GM23338 (cell line): ENCODE measurements around the gene C11orf24. TPM values are rescaled to one million over a fixed set of nuclear protein-coding genes. Genes with fewer than 3 reads are reported as not detected.

Experiments
- ATAC-seq: fragments of 200-7000 bp; cut with Tn5 transposase; 3 replicates; pipeline ENCODE4 v1.9.1; 2020
- DNase-seq: peaks from one replicate; pipeline ENCODE4 v3.0.0-alpha.2; 2015; ENCODE audit warnings: low spot score
- H2AFZ ChIP-seq: fragments of 200-600 bp; sonication (generic); 2 replicates; pipeline ENCODE4 v1.8.0; 2016; ENCODE audit warnings: antibody characterized with exemption, mild to moderate bottlenecking, moderate library complexity
- H3F3A ChIP-seq: fragments of 200-600 bp; sonication (generic); replicated peaks from 2 replicates; pipeline ENCODE4 v1.8.0; 2017; ENCODE audit warnings: antibody characterized with exemption, mixed run types, low read depth
- H3K27ac ChIP-seq: fragments of 200-600 bp; sonication (generic); 2 replicates; pipeline ENCODE4 v1.6.1; 2016; ENCODE audit warnings: low read depth
- H3K27me3 ChIP-seq: fragments of 200-600 bp; sonication (generic); 2 replicates; pipeline ENCODE4 v1.8.0; 2016; ENCODE audit warnings: mild to moderate bottlenecking, mixed run types, moderate library complexity; ENCODE audit not compliant: insufficient read depth
- H3K36me3 ChIP-seq: fragments of 200-600 bp; sonication (generic); 2 replicates; pipeline ENCODE4 v1.8.0; 2016; ENCODE audit warnings: mild to moderate bottlenecking; ENCODE audit not compliant: insufficient read depth
- H3K4me1 ChIP-seq: fragments of 200-600 bp; sonication (generic); 2 replicates; pipeline ENCODE4 v1.8.0; 2016; ENCODE audit warnings: mild to moderate bottlenecking, moderate library complexity; ENCODE audit not compliant: insufficient read depth
- H3K4me2 ChIP-seq: fragments of 200-600 bp; sonication (generic); 2 replicates; pipeline ENCODE4 v1.7.1; 2017; ENCODE audit warnings: mixed run types
- H3K4me3 ChIP-seq: fragments of 200-600 bp; sonication (generic); 2 replicates; pipeline ENCODE4 v1.6.1; 2016; ENCODE audit warnings: mixed run types
- H3K79me2 ChIP-seq: fragments of 200-600 bp; sonication (generic); replicated peaks from 2 replicates; pipeline ENCODE4 v1.8.0; 2017; ENCODE audit warnings: mild to moderate bottlenecking; ENCODE audit not compliant: insufficient read depth
- H3K9me2 ChIP-seq: fragments of 200-600 bp; sonication (generic); 2 replicates; pipeline ENCODE4 v1.8.0; 2017; ENCODE audit not compliant: insufficient read depth
- H4K20me1 ChIP-seq: fragments of 200-600 bp; sonication (generic); replicated peaks from 2 replicates; pipeline ENCODE4 v1.8.0; 2017; ENCODE audit warnings: mild to moderate bottlenecking; ENCODE audit not compliant: insufficient read depth
- H3K27ac Mint-ChIP-seq: 2 replicates; pipeline ENCODE4 v1.8.0; 2020; ENCODE audit warnings: inconsistent platforms, mild to moderate bottlenecking, moderate library complexity, mixed read lengths
- H3K27me3 Mint-ChIP-seq: 3 replicates; pipeline ENCODE4 v1.8.0; 2022; ENCODE audit warnings: low read depth, mild to moderate bottlenecking, moderate library complexity, mixed read lengths, inconsistent platforms; ENCODE audit not compliant: insufficient read depth, poor library complexity
- H3K36me3 Mint-ChIP-seq: 3 replicates; pipeline ENCODE4 v1.8.0; 2021; ENCODE audit warnings: low read depth, mild to moderate bottlenecking, inconsistent platforms, moderate library complexity, mixed read lengths
- H3K4me1 Mint-ChIP-seq: 3 replicates; pipeline ENCODE4 v1.8.0; 2020; ENCODE audit warnings: mild to moderate bottlenecking, inconsistent platforms, mixed read lengths
- H3K4me3 Mint-ChIP-seq: 3 replicates; pipeline ENCODE4 v1.8.0; 2021; ENCODE audit warnings: moderate library complexity, mild to moderate bottlenecking, inconsistent platforms, mixed read lengths
- H3K9me3 Mint-ChIP-seq: 3 replicates; pipeline ENCODE4 v1.8.0; 2020; ENCODE audit warnings: moderate library complexity, mild to moderate bottlenecking, inconsistent platforms, mixed read lengths
- CREB1 ChIP-seq: fragments of 250-450 bp; sonication (Bioruptor Pico); IDR thresholded peaks from 2 replicates; pipeline ENCODE4 v1.5.0; 2020; ENCODE audit warnings: low read depth, mild to moderate bottlenecking, moderate library complexity
- ETS1 ChIP-seq: IDR thresholded peaks from 2 replicates; pipeline ENCODE4 v1.6.1; 2016; ENCODE audit warnings: antibody characterized with exemption
- EZH2 ChIP-seq: fragments of 200-600 bp; sonication (generic); IDR thresholded peaks from one replicate; pipeline ENCODE4 v1.8.0; 2017; ENCODE audit warnings: antibody characterized with exemption, mild to moderate bottlenecking, low read depth; ENCODE audit not compliant: unreplicated experiment
- EZH2phosphoT487 ChIP-seq: fragments of 200-600 bp; sonication (generic); IDR thresholded peaks from one replicate; pipeline ENCODE4 v1.8.1; 2018; ENCODE audit warnings: antibody characterized with exemption; ENCODE audit not compliant: unreplicated experiment
- JUNB ChIP-seq: IDR thresholded peaks from one replicate; pipeline ENCODE4 v1.6.1; 2016; ENCODE audit warnings: antibody characterized with exemption; ENCODE audit not compliant: unreplicated experiment
- NANOG ChIP-seq: IDR thresholded peaks from 2 replicates; pipeline ENCODE4 v1.6.1; 2016; ENCODE audit warnings: antibody characterized with exemption, borderline replicate concordance
- POLR2AphosphoS5 ChIP-seq: IDR thresholded peaks from 2 replicates; pipeline ENCODE4 v1.6.1; 2016; ENCODE audit warnings: antibody characterized with exemption, low read depth
- REST ChIP-seq: IDR thresholded peaks from one replicate; pipeline ENCODE4 v1.6.1; 2018; ENCODE audit warnings: antibody characterized with exemption; ENCODE audit not compliant: unreplicated experiment
- STAT1 ChIP-seq: IDR thresholded peaks from one replicate; pipeline ENCODE4 v1.6.1; 2016; ENCODE audit warnings: antibody characterized with exemption; ENCODE audit not compliant: unreplicated experiment
- ZNF114 ChIP-seq: fragments of 250-450 bp; sonication (Bioruptor Pico); IDR thresholded peaks from 2 replicates; pipeline ENCODE4 v1.5.0; 2020; ENCODE audit warnings: mild to moderate bottlenecking, moderate library complexity
- ZNF462 ChIP-seq: fragments of 250-450 bp; sonication (Bioruptor Pico); IDR thresholded peaks from 2 replicates; pipeline ENCODE4 v1.5.0; 2020; ENCODE audit warnings: mild to moderate bottlenecking, moderate library complexity
- polyA plus RNA-seq: library from polyadenylated mRNA; unstranded; fragments of >200 nt; fragmentation: Nextera tagmentation; extraction: Ambion mirVana; gene quantifications from 2 replicates; pipeline ENCODE4 v1.2.1, GENCODE V29; 2016
- total RNA-seq: library from RNA; depleted of rRNA; stranded (reverse); fragments of >200 nt; shearing (Covaris generic); gene quantifications from 2 replicates; pipeline ENCODE4 v1.2.3, GENCODE V29; 2014

Gene C11orf24
- total and polyA plus RNA-seq, 2 experiments from 2014 or later: 49.8 to 57.5 TPM

- no peak for TF ChIP-seq ZNF462
- TF ChIP-seq CREB1 (CRISPR knock-in tag): no peak
- TF ChIP-seq JUNB: no peak
- TF ChIP-seq REST: no peak
- TF ChIP-seq STAT1: no peak
These were observed 47.2 kb downstream of the C11orf24 start (continued) for GRCh38 chr11:68224606-68225005.

- H3K4me1 ChIP-seq: no peaks in the 10 kb centered on the region
- no peak overlapping the region for H3K4me2 ChIP-seq
- H3F3A ChIP-seq: no peaks in the 10 kb centered on the region
- H3K9me2 ChIP-seq: no peaks in the 10 kb centered on the region
- no peak for DNase-seq
- no peak overlapping the region for H3K27ac ChIP-seq
- Mint-ChIP-seq H3K9me3 (no peaks in the 10 kb centered on the region), H3K27me3 (no peaks in the 10 kb centered on the region), H3K36me3 (no peaks in the 10 kb centered on the region), H3K27ac (no peak overlapping the region), H3K4me1 (no peaks in the 10 kb centered on the region), H3K4me3 (no peak overlapping the region)
- H3K79me2 ChIP-seq: no peaks in the 10 kb centered on the region
- no peak overlapping the region for H3K4me3 ChIP-seq
- H3K36me3 ChIP-seq: no peaks in the 10 kb centered on the region
- H4K20me1 ChIP-seq: no peaks in the 10 kb centered on the region
- no peak overlapping the region for H2AFZ ChIP-seq
- no peak for ATAC-seq
- no peaks in the 10 kb centered on the region for H3K27me3 ChIP-seq
- TF ChIP-seq JUNB: no peak
- no peak for TF ChIP-seq POLR2AphosphoS5
- TF ChIP-seq NANOG: no peak
- no peak for TF ChIP-seq EZH2
- TF ChIP-seq ETS1: no peak
- TF ChIP-seq ZNF114: no peak
- no peak for TF ChIP-seq CREB1 (CRISPR knock-in tag)
- no peak for TF ChIP-seq EZH2phosphoT487
These were observed 48.5 kb downstream of the C11orf24 start for GRCh38 chr11:68223275-68223674.
